GF-D8 (cell line): ENCODE results near the gene RGS1.

ENCODE experiments used
- DNase-seq: peaks from one replicate; lab custom pipeline; 2025; lab: John Stamatoyannopoulos, UW

The RGS1 gene

GRCh38 chr1:192581131-192581927 is 5.8 kb downstream of the RGS1 start:
- no peak for DNase-seq

- no peak for DNase-seq
Measured at GRCh38 chr1:192584866-192585265, 9.3 kb downstream of the RGS1 start.

- DNase-seq = no peak
Measured at GRCh38 chr1:192587386-192588266, 12.1 kb downstream of the RGS1 start.

- DNase-seq = no peak
Measured at GRCh38 chr1:192588546-192588945, 13.0 kb downstream of the RGS1 start.

GRCh38 chr1:192589813-192590212 is 14.2 kb downstream of the RGS1 start:
- no peak for DNase-seq

- no peak for DNase-seq
Measured at GRCh38 chr1:192592517-192592916, 16.9 kb downstream of the RGS1 start.

GRCh38 chr1:192592981-192593708 is 17.6 kb downstream of the RGS1 start:
- DNase-seq = no peak

- DNase-seq = no peak
Measured at GRCh38 chr1:192595299-192595698, 19.7 kb downstream of the RGS1 start.

- DNase-seq = no peak
Measured at GRCh38 chr1:192598589-192598988, 23.0 kb downstream of the RGS1 start.

- no peak for DNase-seq
Measured at GRCh38 chr1:192600275-192600674, 24.7 kb downstream of the RGS1 start.

- DNase-seq = no peak
Measured at GRCh38 chr1:192601143-192601542, 25.6 kb downstream of the RGS1 start.

- DNase-seq = no peak
Measured at GRCh38 chr1:192601567-192601966, 26.0 kb downstream of the RGS1 start.

GRCh38 chr1:192602757-192603156 is 27.2 kb downstream of the RGS1 start:
- DNase-seq = no peak

GRCh38 chr1:192603218-192603787 is 27.7 kb downstream of the RGS1 start:
- DNase-seq = no peak

GRCh38 chr1:192604979-192605620 is 29.5 kb downstream of the RGS1 start:
- DNase-seq = peak; percentile 22

- no peak for DNase-seq
Measured at GRCh38 chr1:192608671-192609070, 33.1 kb downstream of the RGS1 start.

GRCh38 chr1:192609110-192610079 is 33.8 kb downstream of the RGS1 start:
- peak; percentile 11 for DNase-seq

- DNase-seq = no peak
Measured at GRCh38 chr1:192610112-192610889, 34.7 kb downstream of the RGS1 start.

- DNase-seq = no peak
Measured at GRCh38 chr1:192615055-192615454, 39.5 kb downstream of the RGS1 start.
